GM18867 (cell line): Measurements from ENCODE around the gene SAP30L.

Experiments
- ATAC-seq: cut with Tn5 transposase; IDR thresholded peaks from one replicate; pipeline ENCODE4 v1.9.1; 2021; ENCODE audit warnings: mild to moderate bottlenecking, moderate library complexity; ENCODE audit not compliant: unreplicated experiment

Gene SAP30L

GRCh38 chr5:154445422-154446194 lies at the start of gene SAP30L:
Gene SAP30L (plus strand): TSS chr5:154445997. CDS start chr5:154446605, 608 bp downstream.
- peak; percentile 94 for ATAC-seq

GRCh38 chr5:154396128-154396527 lies 49.7 kb upstream of the SAP30L start:
- ATAC-seq, result no peak

- ATAC-seq, result no peak
Measured at GRCh38 chr5:154397652-154398406, 48.0 kb upstream of the SAP30L start.

GRCh38 chr5:154400678-154401077 lies 45.1 kb upstream of the SAP30L start:
- no peak for ATAC-seq

GRCh38 chr5:154401355-154401754 lies 44.4 kb upstream of the SAP30L start:
- no peak for ATAC-seq

GRCh38 chr5:154401931-154402330 lies 43.9 kb upstream of the SAP30L start:
- no peak for ATAC-seq

- no peak for ATAC-seq
Measured at GRCh38 chr5:154402611-154403010, 43.2 kb upstream of the SAP30L start.

- ATAC-seq, result no peak
Measured at GRCh38 chr5:154403234-154403633, 42.6 kb upstream of the SAP30L start.

- ATAC-seq, result no peak
Measured at GRCh38 chr5:154403776-154404387, 41.9 kb upstream of the SAP30L start.

- peak; percentile 98 for ATAC-seq
Measured at GRCh38 chr5:154405078-154405792, 40.6 kb upstream of the SAP30L start.

- ATAC-seq, result no peak
Measured at GRCh38 chr5:154406231-154406630, 39.6 kb upstream of the SAP30L start.

GRCh38 chr5:154406826-154407225 lies 39.0 kb upstream of the SAP30L start:
- ATAC-seq, result no peak

GRCh38 chr5:154408811-154409210 lies 37.0 kb upstream of the SAP30L start:
- no peak for ATAC-seq

- no peak for ATAC-seq
Measured at GRCh38 chr5:154409230-154409840, 36.5 kb upstream of the SAP30L start.

- no peak for ATAC-seq
Measured at GRCh38 chr5:154410008-154410407, 35.8 kb upstream of the SAP30L start.

- no peak for ATAC-seq
Measured at GRCh38 chr5:154410786-154411185, 35.0 kb upstream of the SAP30L start.

- ATAC-seq, result no peak
Measured at GRCh38 chr5:154411338-154411737, 34.5 kb upstream of the SAP30L start.

- ATAC-seq, result no peak
Measured at GRCh38 chr5:154412316-154412715, 33.5 kb upstream of the SAP30L start.

GRCh38 chr5:154412925-154413324 lies 32.9 kb upstream of the SAP30L start:
- ATAC-seq, result no peak

- no peak for ATAC-seq
Measured at GRCh38 chr5:154415114-154415513, 30.7 kb upstream of the SAP30L start.

- ATAC-seq, result no peak
Measured at GRCh38 chr5:154418344-154418820, 27.4 kb upstream of the SAP30L start.
